Fibroblast of skin of right biceps (primary cell): Measurements from ENCODE around the gene SLC4A2.
"Not testable (repeated sequence)": the region's sequence is repeated elsewhere in the genome, so short reads cannot be mapped to it uniquely, and the experiment has no call there.

Experiments used
- DNase-seq: peaks from one replicate; pipeline ENCODE4 v3.0.0-alpha.2; 2013

Gene SLC4A2, protein sequence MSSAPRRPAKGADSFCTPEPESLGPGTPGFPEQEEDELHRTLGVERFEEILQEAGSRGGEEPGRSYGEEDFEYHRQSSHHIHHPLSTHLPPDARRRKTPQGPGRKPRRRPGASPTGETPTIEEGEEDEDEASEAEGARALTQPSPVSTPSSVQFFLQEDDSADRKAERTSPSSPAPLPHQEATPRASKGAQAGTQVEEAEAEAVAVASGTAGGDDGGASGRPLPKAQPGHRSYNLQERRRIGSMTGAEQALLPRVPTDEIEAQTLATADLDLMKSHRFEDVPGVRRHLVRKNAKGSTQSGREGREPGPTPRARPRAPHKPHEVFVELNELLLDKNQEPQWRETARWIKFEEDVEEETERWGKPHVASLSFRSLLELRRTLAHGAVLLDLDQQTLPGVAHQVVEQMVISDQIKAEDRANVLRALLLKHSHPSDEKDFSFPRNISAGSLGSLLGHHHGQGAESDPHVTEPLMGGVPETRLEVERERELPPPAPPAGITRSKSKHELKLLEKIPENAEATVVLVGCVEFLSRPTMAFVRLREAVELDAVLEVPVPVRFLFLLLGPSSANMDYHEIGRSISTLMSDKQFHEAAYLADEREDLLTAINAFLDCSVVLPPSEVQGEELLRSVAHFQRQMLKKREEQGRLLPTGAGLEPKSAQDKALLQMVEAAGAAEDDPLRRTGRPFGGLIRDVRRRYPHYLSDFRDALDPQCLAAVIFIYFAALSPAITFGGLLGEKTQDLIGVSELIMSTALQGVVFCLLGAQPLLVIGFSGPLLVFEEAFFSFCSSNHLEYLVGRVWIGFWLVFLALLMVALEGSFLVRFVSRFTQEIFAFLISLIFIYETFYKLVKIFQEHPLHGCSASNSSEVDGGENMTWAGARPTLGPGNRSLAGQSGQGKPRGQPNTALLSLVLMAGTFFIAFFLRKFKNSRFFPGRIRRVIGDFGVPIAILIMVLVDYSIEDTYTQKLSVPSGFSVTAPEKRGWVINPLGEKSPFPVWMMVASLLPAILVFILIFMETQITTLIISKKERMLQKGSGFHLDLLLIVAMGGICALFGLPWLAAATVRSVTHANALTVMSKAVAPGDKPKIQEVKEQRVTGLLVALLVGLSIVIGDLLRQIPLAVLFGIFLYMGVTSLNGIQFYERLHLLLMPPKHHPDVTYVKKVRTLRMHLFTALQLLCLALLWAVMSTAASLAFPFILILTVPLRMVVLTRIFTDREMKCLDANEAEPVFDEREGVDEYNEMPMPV

DNA sequence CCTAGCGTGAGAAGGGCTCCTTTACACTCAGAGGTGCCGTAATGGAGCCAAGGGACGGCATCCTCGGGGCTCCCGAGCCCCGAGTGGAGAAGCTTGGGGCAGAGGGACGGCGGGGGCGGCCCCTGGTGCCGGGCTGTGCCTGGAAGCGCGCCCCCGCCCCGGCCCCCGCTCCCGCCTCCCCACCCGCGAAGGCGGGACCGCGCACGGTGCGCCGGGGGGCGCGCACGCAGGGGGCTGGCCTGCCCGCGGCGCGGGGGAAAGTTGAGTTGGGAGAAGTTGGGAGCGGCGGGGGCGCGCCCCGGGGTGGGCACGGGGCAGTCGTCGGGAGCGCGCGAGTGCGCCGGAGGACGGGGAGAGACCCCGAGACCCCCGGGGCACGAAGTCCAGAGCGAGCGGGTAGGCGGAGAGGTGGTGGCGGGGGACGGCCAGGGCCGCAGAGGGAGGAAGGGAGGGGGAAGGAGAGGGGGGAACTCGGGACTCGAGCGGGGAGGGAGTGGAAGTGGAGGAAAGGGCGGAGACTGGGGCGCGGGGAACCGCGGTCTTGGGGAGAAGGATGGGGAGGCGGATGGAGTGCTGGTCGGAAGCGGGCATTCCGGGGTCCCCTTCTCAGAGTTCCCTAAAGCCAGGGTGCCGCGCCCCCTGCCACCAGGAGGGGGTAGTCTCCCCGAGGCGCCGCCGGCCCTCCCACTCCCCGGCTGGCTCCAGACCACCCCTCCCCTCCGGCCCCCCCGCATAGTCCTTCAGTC lies at the start of gene SLC4A2:
TSS of gene SLC4A2 (plus strand) at position 223 of the 746 bp plus-strand sequence. CDS start 2,399 bp downstream, outside the sequence.
- DNase-seq, result peak; percentile 82

DNA sequence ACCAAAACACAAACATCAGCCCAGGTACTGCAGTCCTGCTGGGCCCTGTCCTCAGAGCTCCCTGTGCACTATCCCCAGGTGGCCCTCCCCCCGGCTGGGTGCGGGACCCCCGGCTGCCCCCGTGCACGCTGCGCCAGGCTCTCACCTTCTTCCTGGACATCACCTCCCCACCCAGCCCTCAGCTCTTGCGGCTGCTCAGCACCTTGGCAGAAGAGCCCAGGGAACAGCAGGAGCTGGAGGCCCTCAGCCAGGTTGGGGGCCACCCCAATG lies 49.4 kb upstream of the SLC4A2 start:
- DNase-seq, result no peak

DNA sequence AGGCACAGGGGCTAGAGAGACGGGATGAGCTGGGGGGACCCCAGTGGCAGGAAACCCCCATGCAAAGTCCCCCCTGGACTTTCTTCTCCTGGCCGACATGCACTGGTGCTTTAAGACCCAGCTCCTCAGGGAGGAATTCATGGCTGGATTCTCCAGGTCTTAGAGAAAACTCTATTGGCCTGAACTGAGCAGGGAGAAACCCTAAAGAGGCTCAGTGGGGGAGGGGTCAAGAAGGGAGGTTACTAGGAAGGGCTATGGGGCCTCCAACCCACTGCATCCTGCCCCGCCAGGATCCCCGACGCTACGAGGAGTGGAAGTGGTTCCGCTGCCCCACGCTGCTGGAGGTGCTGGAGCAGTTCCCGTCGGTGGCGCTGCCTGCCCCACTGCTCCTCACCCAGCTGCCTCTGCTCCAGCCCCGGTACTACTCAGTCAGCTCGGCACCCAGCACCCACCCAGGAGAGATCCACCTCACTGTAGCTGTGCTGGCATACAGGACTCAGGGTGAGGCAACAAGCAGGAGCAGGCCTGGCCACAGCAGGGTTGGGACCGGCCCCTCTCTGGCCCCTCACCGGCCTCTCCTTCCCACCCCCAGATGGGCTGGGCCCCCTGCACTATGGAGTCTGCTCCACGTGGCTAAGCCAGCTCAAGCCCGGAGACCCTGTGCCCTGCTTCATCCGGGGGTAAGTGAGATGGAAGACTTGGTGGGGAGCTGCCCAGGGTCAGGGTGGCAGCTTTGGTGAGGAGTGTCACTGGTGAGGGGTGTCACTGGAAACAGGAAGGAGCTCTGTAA lies 48.9 kb upstream of the SLC4A2 start:
- DNase-seq, result peak; percentile 69

DNA sequence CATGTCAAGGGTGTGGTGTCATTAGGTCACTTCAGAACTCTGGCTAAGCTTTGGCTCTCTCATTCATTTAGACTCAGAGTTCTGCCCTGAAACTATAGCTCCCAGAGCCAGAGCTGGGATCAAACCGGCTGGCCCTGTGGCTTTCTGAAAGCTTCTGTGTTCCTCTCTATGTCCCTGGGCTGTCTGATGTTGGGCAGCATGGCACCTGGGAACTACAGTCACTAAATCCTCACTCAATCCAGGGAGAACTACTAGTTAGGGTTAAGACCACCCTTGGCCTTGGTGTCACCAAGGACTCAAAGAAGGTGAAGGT lies 48.3 kb upstream of the SLC4A2 start:
- DNase-seq, result no peak

DNA sequence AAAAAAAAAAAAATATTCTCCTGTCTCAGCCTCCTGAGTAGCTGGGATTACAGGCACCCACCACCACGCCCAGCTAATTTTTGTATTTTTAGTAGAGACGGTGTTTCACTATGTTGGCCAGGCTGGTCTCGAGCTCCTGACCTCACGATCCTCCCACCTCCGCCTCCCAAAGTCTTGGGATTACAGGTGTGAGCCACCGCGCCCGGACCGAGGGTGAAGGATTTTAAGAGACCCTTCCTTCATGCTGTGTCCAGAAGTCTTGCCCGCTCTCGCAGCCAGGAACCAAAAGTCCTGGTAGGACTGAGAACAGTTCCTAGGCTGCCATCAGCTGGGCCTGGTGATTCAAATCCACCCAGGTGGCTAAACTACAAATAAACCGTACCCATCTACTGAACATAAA lies 47.8 kb upstream of the SLC4A2 start:
- DNase-seq, result not testable (repeated sequence)

DNA sequence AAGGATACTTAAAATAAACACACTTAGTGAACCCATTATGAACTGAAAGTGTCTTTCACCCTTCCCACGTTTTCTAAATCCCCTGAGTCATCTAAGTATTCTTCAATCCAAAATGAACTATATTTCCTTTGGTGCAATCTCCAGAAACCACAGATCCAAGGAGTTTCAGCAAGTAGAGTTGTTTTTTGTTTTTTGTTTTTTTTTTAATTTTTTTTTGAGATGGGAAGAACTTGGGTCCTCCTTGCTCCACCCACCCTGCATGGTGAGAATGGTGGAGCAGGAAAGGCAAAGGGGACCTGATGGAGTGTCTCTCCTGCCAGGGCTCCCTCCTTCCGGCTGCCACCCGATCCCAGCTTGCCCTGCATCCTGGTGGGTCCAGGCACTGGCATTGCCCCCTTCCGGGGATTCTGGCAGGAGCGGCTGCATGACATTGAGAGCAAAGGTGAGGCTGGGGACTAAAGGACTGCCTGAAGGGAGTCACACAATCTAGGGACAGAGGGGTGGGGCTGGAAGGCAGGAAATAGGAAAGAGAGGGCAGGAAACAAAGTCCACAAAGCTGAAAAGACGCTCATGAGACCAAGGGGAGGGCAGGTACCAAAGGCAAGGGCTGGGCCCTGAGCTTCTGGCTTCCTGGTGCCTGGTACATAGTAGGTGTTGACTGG lies 47.2 kb upstream of the SLC4A2 start:
- DNase-seq, result peak; percentile 17

DNA sequence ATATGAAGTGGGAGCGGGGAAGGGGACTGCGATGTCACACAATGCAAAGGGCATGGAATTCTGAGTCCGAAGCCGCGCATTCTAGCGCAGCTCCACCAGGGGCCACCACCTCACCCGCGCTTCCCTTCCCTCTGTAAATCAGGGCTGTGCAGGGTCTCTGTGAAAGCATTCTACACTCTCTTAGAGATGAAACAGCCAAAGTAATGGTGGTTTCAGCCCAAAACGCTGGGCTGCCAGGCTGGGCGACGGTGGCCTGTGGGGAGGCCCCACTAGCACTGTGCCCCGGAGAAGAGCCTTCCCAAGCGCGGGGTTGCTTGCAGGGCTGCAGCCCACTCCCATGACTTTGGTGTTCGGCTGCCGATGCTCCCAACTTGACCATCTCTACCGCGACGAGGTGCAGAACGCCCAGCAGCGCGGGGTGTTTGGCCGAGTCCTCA lies 46.5 kb upstream of the SLC4A2 start:
- DNase-seq, result peak; percentile 53

DNA sequence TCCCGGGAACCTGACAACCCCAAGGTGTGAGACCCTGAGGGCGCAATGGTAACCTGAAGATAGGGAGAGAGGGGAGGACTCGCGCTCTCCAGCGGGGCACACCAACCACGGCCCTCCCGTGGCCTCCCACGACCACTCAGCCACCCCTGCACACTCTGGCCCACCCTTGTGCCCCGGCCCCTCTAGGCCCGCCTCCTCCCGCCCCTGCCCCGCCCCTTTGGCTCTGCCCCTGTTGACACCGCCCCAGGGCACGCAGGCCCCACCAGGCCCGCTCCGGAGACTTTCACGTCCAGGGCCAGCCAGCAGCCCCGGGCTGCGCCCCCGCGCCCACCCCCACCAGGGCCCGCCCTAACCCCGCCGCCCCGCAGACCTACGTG lies 46.0 kb upstream of the SLC4A2 start:
- DNase-seq, result no peak

DNA sequence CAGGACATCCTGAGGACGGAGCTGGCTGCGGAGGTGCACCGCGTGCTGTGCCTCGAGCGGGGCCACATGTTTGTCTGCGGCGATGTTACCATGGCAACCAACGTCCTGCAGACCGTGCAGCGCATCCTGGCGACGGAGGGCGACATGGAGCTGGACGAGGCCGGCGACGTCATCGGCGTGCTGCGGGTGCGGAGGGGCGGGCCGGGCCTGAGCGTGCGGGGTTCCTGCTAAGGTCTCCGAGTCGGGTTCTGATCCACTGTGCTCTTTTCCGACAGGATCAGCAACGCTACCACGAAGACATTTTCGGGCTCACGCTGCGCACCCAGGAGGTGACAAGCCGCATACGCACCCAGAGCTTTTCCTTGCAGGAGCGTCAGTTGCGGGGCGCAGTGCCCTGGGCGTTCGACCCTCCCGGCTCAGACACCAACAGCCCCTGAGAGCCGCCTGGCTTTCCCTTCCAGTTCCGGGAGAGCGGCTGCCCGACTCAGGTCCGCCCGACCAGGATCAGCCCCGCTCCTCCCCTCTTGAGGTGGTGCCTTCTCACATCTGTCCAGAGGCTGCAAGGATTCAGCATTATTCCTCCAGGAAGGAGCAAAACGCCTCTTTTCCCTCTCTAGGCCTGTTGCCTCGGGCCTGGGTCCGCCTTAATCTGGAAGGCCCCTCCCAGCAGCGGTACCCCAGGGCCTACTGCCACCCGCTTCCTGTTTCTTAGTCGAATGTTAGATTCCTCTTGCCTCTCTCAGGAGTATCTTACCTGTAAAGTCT lies 45.5 kb upstream of the SLC4A2 start:
- DNase-seq, result peak; percentile 84

DNA sequence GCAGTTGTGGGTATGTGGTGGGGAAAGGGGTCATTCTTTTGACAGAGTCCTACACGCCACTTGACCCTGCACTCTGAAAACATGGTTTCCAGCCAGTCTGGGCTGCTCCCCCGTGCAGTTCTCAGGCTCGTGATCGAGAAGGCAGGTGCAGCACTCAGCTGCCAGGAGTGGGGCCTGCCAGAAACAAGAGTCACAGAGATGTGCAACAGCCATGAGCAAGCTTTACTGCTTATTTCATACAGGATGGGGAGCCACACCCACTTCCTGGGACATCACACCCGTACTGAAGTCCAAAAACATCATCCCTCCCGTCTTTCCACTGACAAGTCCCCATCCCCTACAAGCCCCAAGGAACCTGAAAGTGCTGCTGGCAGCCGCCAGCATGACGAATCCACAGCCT lies 44.4 kb upstream of the SLC4A2 start:
- no peak for DNase-seq

DNA sequence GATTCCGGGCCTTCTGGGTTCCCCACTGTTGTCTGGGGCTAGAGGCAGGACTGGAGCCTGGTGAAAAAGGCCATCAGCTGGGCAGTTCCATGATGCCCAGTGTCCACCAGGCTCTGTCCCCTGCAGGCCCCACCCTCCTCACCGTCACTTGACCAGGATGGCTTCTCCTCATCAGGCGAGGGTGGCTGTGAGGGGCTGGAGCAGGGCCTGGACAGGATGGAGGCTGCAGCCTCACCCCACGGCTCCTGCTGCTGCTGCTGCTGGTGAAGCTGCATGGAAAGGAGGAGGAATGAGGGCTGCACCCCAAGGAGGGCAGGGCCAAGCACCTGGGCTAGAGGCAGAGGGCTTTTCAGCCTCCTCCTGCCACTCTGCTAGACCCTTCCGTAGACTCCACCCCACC lies 43.4 kb upstream of the SLC4A2 start:
- DNase-seq, result no peak

DNA sequence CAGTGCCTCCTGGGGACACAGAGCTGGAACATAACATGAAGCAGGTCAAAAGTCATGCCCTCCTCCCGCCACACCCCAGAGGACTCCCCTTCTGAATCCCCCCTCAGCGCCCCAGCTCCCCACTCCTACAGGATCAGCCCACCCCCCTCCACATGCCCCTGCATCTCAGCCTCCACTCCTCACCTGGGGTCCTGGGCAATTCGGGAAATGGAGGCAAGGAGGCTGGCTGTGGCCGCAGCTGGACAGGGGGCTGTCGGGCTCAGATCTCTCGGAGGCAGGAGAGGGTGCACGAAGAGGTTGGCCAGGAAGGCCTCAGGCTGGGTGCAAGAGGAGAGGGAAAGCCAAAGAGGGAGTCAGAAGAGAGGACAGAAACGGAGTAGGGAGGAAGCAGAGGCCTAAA lies 42.9 kb upstream of the SLC4A2 start:
- no peak for DNase-seq

DNA sequence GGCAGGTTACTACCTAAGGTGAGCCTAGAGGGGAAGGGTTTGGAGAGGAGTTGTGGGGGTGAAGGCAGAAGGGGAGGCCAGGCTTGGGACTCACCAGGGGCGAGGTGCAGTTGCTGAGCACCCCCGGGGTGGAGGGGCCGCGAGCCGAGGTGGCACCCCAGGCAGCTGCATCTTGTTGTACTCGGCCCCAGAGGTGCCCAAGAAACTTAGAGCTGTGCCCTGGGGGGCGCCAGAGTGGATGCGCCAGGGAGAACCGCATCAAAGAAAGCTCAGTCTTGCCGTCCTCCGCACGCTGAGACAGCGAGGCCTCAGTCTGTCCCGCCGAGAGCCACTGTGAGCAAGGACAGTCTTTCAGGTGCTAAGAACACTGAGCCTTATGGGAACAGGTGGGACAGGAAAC lies 42.4 kb upstream of the SLC4A2 start:
- DNase-seq, result no peak

DNA sequence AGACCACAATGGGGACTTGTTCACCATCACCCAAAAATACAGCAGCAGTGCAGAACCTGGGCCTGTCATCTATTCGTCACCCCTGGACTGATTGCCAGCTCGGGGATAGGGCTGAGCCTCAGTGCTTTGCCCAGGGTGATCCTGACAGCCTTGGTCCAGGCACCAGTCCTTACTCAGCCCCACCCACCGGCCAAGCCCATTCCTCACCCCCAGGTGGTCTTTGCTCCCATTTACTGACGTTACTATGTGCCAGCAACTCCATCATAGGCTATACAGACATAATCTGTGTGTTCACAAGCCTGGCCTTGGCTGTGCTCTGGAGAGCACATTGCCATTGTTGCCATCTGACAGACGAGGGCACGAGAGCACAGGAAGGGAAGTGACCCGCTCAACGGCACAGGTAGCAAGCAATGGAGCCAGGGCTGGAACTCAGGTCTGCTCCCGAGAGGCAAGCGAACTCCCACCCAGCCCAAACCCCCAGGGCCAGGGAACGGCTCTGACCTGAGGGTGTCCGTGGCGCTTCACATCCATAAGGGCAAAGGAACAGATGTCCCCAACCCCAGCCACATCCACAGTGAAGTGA lies 41.9 kb upstream of the SLC4A2 start:
- no peak for DNase-seq

DNA sequence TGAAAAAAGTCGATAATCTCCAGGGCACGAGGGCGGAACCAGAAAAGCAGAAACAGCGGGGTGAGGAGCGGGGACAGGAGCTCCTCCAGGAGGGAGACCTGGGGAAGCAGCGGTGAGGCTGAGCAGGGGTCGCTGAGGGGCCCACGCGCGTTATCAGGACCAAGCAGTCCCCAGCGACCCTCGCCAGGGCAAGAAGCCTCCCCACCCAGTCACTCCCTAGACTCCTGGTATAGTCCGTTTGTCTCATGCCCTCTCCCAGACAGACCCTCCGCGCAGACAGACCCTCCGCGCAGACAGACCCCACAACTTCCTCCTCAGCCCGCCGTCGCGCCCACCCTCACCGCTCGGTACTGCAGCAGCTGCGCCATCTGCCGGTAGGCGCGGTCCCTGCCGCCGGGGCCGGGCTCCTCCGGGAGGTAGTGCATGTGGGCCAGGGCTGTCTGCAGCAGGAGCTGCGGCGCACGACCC lies 41.4 kb upstream of the SLC4A2 start:
- DNase-seq, result peak; percentile 47

DNA sequence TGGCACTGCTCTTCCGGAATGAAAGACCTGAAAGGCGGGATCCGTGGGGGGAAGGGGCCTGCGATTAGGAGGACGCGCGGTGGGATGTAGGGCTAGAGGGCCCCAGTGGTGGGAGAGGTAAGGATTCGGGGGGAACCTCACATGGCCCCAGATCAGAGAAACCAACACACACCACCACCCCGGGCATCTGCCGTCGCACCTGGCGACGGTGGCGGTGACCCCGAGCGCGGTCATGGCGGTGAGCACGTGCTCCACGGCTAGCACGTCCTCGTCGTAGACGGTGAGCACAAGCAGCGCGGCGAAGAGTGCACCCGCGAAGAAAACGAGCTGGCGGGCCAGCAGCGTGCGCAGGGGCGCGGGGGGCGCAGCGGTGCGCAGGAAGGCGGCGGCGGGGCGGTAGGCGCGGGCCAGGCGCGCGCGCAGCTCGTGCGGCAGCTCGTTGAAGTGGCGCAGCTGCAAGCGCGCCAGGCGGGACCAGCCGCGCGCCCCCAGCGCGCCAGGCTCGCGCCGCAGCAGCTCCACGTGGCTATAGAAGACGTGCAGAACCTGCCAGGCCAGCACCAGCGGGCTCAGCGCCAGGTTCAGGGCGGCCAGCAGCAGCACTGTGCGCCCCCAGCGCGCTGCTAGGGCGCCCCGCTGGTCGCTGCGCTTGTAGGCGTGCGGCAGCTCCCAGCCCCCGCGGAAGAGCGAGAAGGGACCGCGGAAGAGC lies 40.8 kb upstream of the SLC4A2 start:
- DNase-seq, result peak; percentile 54

DNA sequence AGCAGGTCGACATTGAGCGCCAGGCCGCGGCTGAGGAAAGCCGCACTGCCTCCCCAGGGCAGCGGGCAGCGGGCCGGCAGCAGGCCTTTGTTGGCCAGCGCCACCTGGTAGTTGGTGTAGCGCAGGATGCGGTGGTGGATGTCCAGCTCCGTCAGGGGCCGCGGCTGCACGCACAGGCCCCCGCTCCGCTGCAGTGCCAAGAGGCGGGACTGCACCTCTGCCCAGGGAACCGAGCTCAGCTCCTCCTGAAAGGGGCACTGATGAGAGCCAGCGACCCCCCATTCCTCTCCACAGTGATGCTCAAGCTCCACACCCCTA lies 40.3 kb upstream of the SLC4A2 start:
- no peak for DNase-seq

DNA sequence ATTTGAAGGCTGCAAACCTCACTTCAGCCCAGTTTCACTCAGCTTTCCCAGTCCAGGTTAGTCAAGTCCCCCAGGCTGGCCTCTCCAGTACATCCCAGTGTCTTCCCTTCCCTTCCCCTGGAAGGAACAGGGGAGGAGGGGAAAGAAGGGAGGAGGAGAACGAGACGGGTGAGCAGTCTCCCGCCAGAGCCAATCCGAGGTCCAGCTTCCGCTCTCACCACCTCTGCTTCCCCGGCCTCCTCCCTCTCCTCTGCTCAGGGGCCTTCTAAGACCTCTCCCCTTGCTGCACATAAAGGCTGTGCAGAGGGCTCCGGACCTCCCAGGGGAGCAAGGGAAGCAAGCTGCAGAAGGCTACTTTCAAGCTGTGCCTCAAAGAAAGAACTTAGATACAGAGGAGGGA lies 39.2 kb upstream of the SLC4A2 start:
- DNase-seq, result no peak

DNA sequence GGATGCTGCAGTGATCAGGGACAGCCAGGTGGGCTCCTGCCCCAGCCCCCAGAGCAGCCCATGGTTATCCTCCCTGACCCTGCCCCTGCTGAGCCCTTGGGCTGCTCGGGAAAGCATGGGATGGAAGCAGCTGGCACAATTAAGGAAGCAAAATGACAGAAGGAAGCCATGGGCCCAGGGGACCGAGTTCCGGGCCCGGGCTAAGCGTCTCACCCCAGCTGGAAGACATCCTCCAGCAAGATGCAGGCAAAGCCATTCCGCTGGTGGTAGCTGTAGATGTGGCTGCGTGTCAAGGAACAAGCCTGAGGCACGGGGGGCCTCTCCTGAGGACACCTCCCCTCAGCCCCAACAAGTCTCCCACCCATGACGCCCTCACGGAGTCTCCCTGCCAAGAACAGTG lies 36.2 kb upstream of the SLC4A2 start:
- no peak for DNase-seq
